Left lung (tissue), 10 donors: Measurements from ENCODE around the gene SSR3. TPM values are rescaled to one million over a fixed set of nuclear protein-coding genes. Genes with fewer than 3 reads are reported as not detected.

ENCODE experiments used
- ATAC-seq: fragments of 200-7000 bp; cut with Tn5 transposase; one replicate; pipeline ENCODE4 v1.9.1; 2020; ENCODE audit warnings: moderate library complexity
- DNase-seq, 4 donors: peaks; one replicate each; pipeline ENCODE4 v3.0.0-alpha.2; 2013 to 2020
- H3K27ac ChIP-seq, 2 donors: fragments of 200-600 bp; sonication (generic) in 1 of 2; one replicate each; pipeline versions ENCODE4 v1.5.0 to v1.8.0; 2020 to 2021
- H3K27me3 ChIP-seq, 2 donors: fragments of 200-600 bp; sonication (generic) in 1 of 2; one replicate each; pipeline versions ENCODE4 v1.5.0 to v1.8.0; 2020 to 2021
- H3K36me3 ChIP-seq, 2 donors: fragments of 200-600 bp; sonication (generic) in 1 of 2; one replicate each; pipeline versions ENCODE4 v1.5.0 to v1.8.0; 2020 to 2021
- H3K4me1 ChIP-seq, 2 donors: fragments of 200-600 bp; one replicate each; pipeline ENCODE4 v1.8.0; 2021
- H3K4me3 ChIP-seq, 2 donors: fragments of 200-600 bp; sonication (generic) in 1 of 2; one replicate each; pipeline versions ENCODE4 v1.5.0 to v1.8.0; 2020 to 2021; ENCODE audit warnings: mild to moderate bottlenecking in 1 of 2
- H3K9me3 ChIP-seq, 2 donors: fragments of 200-600 bp; sonication (generic) in 1 of 2; one replicate each; pipeline versions ENCODE4 v1.5.0 to v1.8.0; 2020 to 2021
- CTCF ChIP-seq, 2 donors: fragments of 200-600 bp; sonication (generic) in 1 of 2; IDR thresholded peaks; one replicate each; pipeline versions ENCODE4 v1.5.0 to v1.8.0; 2021; ENCODE audit warnings: antibody characterized with exemption in 2 of 2
- intact Hi-C, 2 donors: fragments of 100-400 bp; cut with DNase I; formaldehyde crosslinking; loops; one replicate each; pipeline versions ENCODE4 v1.11.2 to v1.14.2; 2022
- polyA plus RNA-seq, 6 donors: library from polyadenylated mRNA; unstranded; fragments of 120-200 nt; gene quantifications; one replicate each; pipeline ENCODE4 v1.2.1, GENCODE V29; 2013; ENCODE audit not compliant: insufficient read length in 6 of 6
- total RNA-seq, 2 donors: library from RNA; stranded (reverse); fragmentation: NEBNext Ultra II Directional; extraction: Animal tissue kit (Norgen Biotek cat#: 25700); gene quantifications; one replicate each; pipeline ENCODE4 v1.2.1, GENCODE V29; 2021
- donor health status: DM: no; HTN: yes; CAD: no.
- donor health status: DM: no; HTN: no; CAD: no.

Gene SSR3
- total and polyA plus RNA-seq, 8 donors: 94.3 to 336 (median 125) TPM

DNA sequence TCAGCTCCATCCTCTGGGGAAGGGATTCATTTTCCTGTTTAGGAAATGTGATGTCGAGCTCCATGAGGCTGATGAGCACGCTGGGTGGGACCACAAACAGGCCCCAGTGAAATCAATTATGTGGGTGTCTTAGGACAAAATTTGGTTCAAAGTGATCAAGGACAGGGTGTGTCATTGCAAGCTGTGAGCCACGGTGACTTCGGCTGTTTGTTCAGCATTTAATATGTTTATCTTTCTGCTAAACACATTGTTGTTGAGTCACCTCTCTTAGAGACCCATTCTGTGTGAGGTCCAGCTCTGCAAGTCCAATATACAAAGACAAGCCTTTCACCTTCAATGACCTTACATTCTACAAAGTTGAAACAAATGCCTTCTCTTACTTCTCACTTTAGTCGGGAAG, 41.3 kb downstream of the SSR3 start:
- no peak overlapping the region for H3K27ac ChIP-seq
- DNase-seq: no peak
- ATAC-seq: no peak
- H3K36me3 ChIP-seq: no peaks in the 10 kb centered on the region
- no peak overlapping the region for H3K4me3 ChIP-seq
- no peaks in the 10 kb centered on the region for H3K9me3 ChIP-seq
- no peaks in the 10 kb centered on the region for H3K4me1 ChIP-seq
- TF ChIP-seq CTCF (IDR thresholded peaks at IDR 0.05): no peak
- intact Hi-C loops: no loop called here
- H3K27me3 ChIP-seq: no peaks in the 10 kb centered on the region

GRCh38 chr3:156511987-156512677, 42.8 kb downstream of the SSR3 start:
- no peak for TF ChIP-seq CTCF (IDR thresholded peaks at IDR 0.05)
- no peaks in the 10 kb centered on the region for H3K4me1 ChIP-seq
- intact Hi-C loops: no loop called here
- DNase-seq (no peak), ATAC-seq (no peak)
- H3K36me3 ChIP-seq: no peaks in the 10 kb centered on the region
- no peak overlapping the region for H3K4me3 ChIP-seq
- H3K27ac ChIP-seq: no peak overlapping the region
- H3K9me3 ChIP-seq: no peaks in the 10 kb centered on the region
- H3K27me3 ChIP-seq: no peaks in the 10 kb centered on the region

GRCh38 chr3:156509189-156510174, 45.4 kb downstream of the SSR3 start:
- H3K4me1 ChIP-seq: no peaks in the 10 kb centered on the region
- H3K27me3 ChIP-seq: no peaks in the 10 kb centered on the region
- intact Hi-C loops: loop anchor here in 1 of 2 donors (10.0 kb wide), 1 partner anchor 355 kb away; no protein-coding TSS in a partner anchor
- peak; percentile 88 for ATAC-seq
- H3K4me3 ChIP-seq: no peak overlapping the region
- no peaks in the 10 kb centered on the region for H3K9me3 ChIP-seq
- no peak overlapping the region for H3K27ac ChIP-seq
- TF ChIP-seq CTCF (IDR thresholded peaks at IDR 0.05): peak; percentile 59 to 68
- H3K36me3 ChIP-seq: no peaks in the 10 kb centered on the region
- DNase-seq: peak in 2 of 4 donors; percentile 28 to 57

- intact Hi-C loops: loop anchor here in 1 of 2 donors (10.0 kb wide), 1 partner anchor 352 kb away; no protein-coding TSS in a partner anchor
Measured at GRCh38 chr3:156507285-156507684, 47.6 kb downstream of the SSR3 start.

More at GRCh38 chr3:156507285-156507684, 47.6 kb downstream of the SSR3 start:
- no peak for DNase-seq
- H3K4me1 ChIP-seq: no peaks in the 10 kb centered on the region
- no peaks in the 10 kb centered on the region for H3K36me3 ChIP-seq
- no peak for TF ChIP-seq CTCF (IDR thresholded peaks at IDR 0.05)
- H3K9me3 ChIP-seq: no peaks in the 10 kb centered on the region
- H3K4me3 ChIP-seq: no peak overlapping the region
- no peak overlapping the region for H3K27ac ChIP-seq
- H3K27me3 ChIP-seq: no peaks in the 10 kb centered on the region
- no peak for ATAC-seq
